Measurements from ENCODE around the gene SDK1.

SDK1 gene

GRCh38 chr7:3300651-3301448, at the start of gene SDK1:
Gene SDK1, plus strand, starts transcription at chr7:3301252. Its CDS starts 335 bp downstream, at chr7:3301587.
- peak; percentile 59 for DNase-seq

DNA sequence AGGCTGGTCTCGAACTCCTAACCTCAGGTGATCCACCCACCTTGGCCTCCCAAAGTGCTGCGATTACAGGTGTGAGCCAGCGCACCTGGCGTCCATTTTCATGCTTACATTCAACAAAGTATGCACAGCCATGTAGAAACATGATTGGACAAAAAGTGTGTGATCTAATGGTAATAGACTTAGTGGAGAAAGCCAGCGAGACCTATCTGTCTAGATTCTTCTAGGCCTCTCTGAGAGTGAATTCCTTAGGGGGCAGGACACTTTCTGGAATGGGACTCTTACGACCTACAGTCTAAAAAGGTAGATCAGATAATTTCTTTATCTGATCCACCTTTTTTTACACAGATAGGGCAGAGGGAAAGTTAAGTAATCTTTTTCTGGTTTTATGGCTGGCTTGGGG, 46.3 kb upstream of the SDK1 start:
- no peak for DNase-seq

DNA sequence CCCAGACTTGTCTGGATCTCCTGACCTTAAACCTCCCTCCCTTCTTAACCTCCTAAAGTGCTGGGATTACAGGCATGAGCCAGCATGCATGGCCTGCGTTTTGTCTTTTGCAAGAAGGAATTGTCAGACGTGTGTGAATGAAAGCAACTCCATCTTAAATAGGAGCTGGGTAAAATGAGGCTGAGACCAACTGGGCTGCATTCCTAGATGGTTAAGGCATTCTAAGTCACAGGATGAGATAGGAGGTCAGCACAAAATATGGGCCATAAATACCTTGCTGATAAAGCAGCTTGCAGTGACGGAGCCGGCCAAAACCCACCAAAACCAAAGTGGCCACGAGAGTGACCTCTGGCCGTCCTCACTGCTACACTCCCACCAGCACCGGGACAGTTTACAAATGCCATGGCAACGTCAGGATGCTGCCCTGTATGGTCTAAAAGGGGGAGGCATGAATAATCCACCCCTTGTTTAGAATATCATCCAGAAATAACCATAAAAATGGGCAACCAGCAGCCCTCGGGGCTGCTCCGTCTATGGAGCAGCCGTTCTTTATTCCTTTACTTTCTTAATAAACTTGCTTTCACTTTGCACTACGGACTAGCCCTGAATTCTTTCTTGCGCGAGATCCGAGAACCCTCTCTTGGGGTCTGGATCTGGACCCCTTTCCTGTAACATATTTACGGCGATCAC, 41.2 kb upstream of the SDK1 start:
- no peak for DNase-seq

GRCh38 chr7:3260401-3260715, 40.7 kb upstream of the SDK1 start:
- DNase-seq = no peak

DNA sequence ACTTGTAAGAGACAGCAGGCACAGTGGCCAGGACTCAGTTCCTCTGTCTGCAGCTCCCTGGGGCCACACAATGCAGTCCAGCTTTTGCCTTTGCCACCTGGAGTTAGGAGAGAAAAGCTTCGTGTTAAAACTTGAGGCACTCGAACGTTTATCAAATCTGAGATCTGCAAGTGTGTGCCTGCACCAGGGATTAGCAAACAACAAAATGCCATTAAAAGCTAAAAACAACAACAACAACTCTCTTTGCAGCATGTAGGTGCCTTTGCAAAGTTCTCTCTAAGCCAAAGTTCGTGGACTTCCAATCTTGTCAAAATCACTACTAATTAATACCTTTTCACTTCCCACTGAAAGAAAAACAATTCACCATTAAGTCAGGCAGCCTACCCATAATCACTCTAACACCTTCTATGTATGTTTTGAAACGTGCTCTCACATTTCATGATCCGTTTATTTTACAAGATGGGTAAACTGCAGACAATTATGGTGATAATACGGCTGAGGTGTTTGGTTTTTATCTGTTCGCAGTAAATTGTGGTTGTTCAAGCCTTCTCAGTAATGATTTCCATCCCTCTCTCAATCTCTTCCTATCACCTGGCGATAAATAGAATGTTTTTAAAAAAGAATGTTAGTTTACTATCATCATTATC, 36.2 kb upstream of the SDK1 start:
- no peak for DNase-seq

GRCh38 chr7:3265388-3265787, 35.7 kb upstream of the SDK1 start:
- no peak for DNase-seq

GRCh38 chr7:3266240-3266639, 34.8 kb upstream of the SDK1 start:
- no peak for DNase-seq

- DNase-seq = peak; percentile 92
Observed at GRCh38 chr7:3267966-3268690, 32.9 kb upstream of the SDK1 start.

- DNase-seq = no peak
Observed at GRCh38 chr7:3270362-3270761, 30.7 kb upstream of the SDK1 start.

DNA sequence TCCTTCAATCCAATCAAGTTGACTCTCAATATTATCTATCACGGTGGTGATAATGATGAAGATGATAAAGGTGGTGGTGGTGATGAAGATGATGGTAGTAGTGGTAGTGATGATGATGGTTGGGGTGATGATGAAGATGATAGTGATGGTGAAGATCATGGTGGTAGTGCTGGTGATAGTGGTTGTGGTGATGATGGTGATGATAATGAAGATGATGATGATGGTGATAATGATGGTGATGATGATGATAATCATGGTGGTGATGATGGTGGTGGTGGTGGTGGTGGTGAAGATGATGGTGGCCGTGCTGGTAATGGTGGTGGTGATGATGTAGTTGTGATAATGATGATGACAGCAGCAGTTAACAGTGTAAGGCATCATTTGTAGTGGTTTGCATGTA, 29.8 kb upstream of the SDK1 start:
- DNase-seq = no peak

- peak; percentile 50 for DNase-seq
Observed at GRCh38 chr7:3272691-3273141, 28.3 kb upstream of the SDK1 start.

GRCh38 chr7:3274131-3274530, 26.9 kb upstream of the SDK1 start:
- no peak for DNase-seq

DNA sequence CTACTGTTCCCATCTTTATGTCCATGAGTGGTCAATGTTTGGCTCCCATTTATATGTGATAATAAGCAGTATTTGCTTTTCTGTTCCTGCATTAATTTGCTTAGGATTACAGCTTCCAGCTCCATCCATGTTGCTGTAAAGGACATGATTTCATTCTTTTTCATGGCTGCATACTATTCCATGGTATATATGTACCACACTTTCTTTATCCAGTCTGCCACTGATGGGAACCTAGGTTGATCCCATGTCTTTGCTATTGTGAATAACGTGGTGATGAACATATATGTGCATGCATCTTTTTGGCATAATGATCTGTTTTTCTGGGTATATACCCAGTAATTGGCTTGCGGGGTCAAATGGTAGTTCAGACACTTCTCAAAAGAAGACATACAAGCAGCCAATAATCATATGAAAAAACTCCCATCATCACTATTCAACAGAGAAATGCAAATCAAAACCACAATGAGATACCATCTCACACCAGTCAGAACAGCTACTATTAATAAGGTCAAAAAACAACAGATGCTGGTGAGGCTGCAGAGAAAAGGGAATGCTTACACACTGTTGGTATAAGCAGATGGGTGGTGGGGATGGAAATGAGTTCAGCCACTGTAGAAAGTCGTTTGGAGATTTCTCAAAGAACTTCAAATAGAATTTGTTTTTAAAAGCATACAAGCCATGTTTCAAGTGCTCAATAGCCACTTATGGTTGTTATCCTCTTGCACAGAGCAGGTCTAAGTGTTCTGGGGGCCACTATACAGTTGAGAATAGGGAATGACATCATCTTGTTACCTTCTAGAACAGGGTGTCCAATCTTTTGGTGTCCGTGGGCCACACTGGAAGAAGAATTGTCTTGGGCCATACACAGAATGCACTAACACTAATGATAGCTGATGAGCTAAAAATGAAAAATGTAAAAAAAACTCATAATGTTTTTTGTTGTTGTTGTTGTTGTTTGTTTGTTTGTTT, 23.2 kb upstream of the SDK1 start:
- DNase-seq = peak; percentile 31

GRCh38 chr7:3279147-3279818, 21.8 kb upstream of the SDK1 start:
- DNase-seq = no peak

DNA sequence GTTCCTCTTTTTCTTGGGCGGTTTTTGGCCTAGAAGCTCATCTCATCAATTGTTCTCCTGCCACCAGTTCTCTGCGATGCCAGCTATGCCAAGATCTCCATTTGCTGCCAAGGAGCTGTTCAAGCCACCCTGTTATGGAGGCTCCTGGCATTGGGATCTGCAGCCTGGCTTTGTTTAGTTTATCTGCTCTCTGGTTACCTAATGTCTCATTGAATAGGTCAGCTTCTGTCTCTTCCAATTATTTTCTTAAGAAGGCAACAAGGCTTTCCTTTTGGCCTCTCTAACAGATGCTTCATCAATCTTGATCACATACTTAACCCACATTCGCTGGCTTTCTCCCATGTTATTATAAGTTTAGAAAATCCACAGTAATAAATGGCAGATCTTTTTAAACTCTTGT, 20.6 kb upstream of the SDK1 start:
- no peak for DNase-seq

GRCh38 chr7:3280946-3281656, 20.0 kb upstream of the SDK1 start:
- DNase-seq = no peak

- DNase-seq = no peak
Observed at GRCh38 chr7:3282457-3282856, 18.6 kb upstream of the SDK1 start.

DNA sequence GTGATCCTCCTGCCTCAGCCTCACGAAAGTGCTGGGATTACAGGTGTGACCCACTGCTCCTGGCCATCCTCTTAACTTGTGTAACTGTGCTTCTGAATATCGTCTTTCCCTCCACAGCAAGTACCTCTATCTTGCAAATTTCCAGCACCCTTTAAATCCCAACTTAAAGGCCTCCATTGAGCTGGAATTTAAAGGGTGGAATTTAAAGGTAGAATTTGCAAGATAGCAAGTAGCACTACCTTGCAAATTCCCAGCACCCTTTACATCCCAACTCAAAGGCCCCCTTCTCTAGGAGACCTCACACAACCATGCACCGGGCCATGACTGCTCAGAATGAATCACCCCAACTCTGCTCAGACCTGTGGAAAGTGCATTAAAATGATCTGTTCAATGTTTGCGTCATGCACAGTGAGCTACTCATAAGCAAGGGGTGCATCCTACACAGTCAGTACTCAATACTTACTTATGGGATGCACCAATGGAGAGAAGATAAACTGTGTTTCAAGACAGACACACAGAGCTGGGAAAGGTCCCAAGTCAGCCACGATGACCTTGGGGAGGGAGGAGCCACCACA, 17.8 kb upstream of the SDK1 start:
- DNase-seq = no peak

GRCh38 chr7:3285652-3286051, 15.4 kb upstream of the SDK1 start:
- DNase-seq = no peak

- no peak for DNase-seq
Observed at GRCh38 chr7:3289996-3290395, 11.1 kb upstream of the SDK1 start.

- DNase-seq = no peak
Observed at GRCh38 chr7:3292694-3293093, 8.4 kb upstream of the SDK1 start.
